ENCODE data around the gene SPTLC3.

- TF ChIP-seq TAF1 (IDR thresholded peaks at IDR 0.05; ENCODE audit: borderline replicate concordance, insufficient read depth, low read length) (no peak), POLR2AphosphoS5 (IDR thresholded peaks at IDR 0.05; ENCODE audit: low read depth, low read length) (no peak), SIN3A (IDR thresholded peaks at IDR 0.05; ENCODE audit: borderline replicate concordance, insufficient read depth, low read length) (no peak), REST (IDR thresholded peaks at IDR 0.05; ENCODE audit: insufficient read depth in 1 of 2, low read depth in 2 of 2, low read length in 2 of 2) (no peak), FOXP2 (optimal IDR thresholded peaks at IDR 0.05; ENCODE audit: borderline replicate concordance, extremely low read depth, extremely low read length, insufficient read depth) (no peak)
Observed at GRCh38 chr20:13012886-13013285, 4.1 kb downstream of the SPTLC3 start.

Measured in PFSK-1 (cell line).